ACC112 (cell line): ENCODE results near the gene RELN.

Experiments
- H2AFZ ChIP-seq: fragments of 200-600 bp; sonication (generic); one replicate; pipeline ENCODE4 v1.6.0; 2017; ENCODE audit warnings: antibody characterized with exemption, low read length; ENCODE audit not compliant: unreplicated experiment
- H3K27ac ChIP-seq: fragments of 200-600 bp; sonication (generic); 2 replicates; pipeline ENCODE4 v1.5.1; 2014; ENCODE audit warnings: low read depth, mild to moderate bottlenecking, antibody characterized with exemption, low read length, moderate library complexity
- H3K27me3 ChIP-seq: fragments of 200-600 bp; sonication (generic); 2 replicates; pipeline ENCODE4 v1.6.1; 2014; ENCODE audit warnings: mild to moderate bottlenecking, antibody characterized with exemption, low read length, moderate library complexity, mixed read lengths; ENCODE audit not compliant: insufficient read depth
- H3K36me3 ChIP-seq: fragments of 200-600 bp; sonication (generic); 2 replicates; pipeline ENCODE4 v1.6.1; 2016; ENCODE audit warnings: mild to moderate bottlenecking, antibody characterized with exemption, low read length, moderate library complexity, mixed read lengths; ENCODE audit not compliant: insufficient read depth
- H3K4me1 ChIP-seq: fragments of 200-600 bp; sonication (generic); one replicate; pipeline ENCODE4 v1.6.1; 2016; ENCODE audit warnings: low read length, mixed read lengths; ENCODE audit not compliant: insufficient read depth, unreplicated experiment, control insufficient read depth
- H3K4me3 ChIP-seq: fragments of 200-600 bp; sonication (generic); 2 replicates; pipeline ENCODE4 v1.5.1; 2014; ENCODE audit warnings: mild to moderate bottlenecking, low read depth, low read length
- H3K79me2 ChIP-seq: fragments of 200-600 bp; sonication (generic); one replicate; pipeline ENCODE4 v1.6.0; 2016; ENCODE audit warnings: low read length; ENCODE audit not compliant: control insufficient read depth, unreplicated experiment, insufficient read depth

RELN gene

GRCh38 chr7:103541947-103542346 is 447.5 kb downstream of the RELN start:
- H2AFZ ChIP-seq = no peak overlapping the region
- no peaks in the 10 kb centered on the region for H3K36me3 ChIP-seq
- H3K4me3 ChIP-seq = no peak overlapping the region
- no peaks in the 10 kb centered on the region for H3K79me2 ChIP-seq
- H3K4me1 ChIP-seq = peaks cover 3% of the 10 kb centered on the region
- no peak overlapping the region for H3K27ac ChIP-seq
- no peaks in the 10 kb centered on the region for H3K27me3 ChIP-seq

- H3K79me2 ChIP-seq = no peaks in the 10 kb centered on the region
- no peak overlapping the region for H3K27ac ChIP-seq
- H3K4me3 ChIP-seq = no peak overlapping the region
- H3K4me1 ChIP-seq = peaks cover 3% of the 10 kb centered on the region
- no peaks in the 10 kb centered on the region for H3K27me3 ChIP-seq
- H2AFZ ChIP-seq = no peak overlapping the region
- H3K36me3 ChIP-seq = no peaks in the 10 kb centered on the region
These were observed 448.4 kb downstream of the RELN start for GRCh38 chr7:103541026-103541425.

- H3K4me1 ChIP-seq = peaks cover 3% of the 10 kb centered on the region
- no peak overlapping the region for H3K27ac ChIP-seq
- H3K27me3 ChIP-seq = no peaks in the 10 kb centered on the region
- no peak overlapping the region for H2AFZ ChIP-seq
- no peaks in the 10 kb centered on the region for H3K36me3 ChIP-seq
- H3K4me3 ChIP-seq = no peak overlapping the region
- H3K79me2 ChIP-seq = no peaks in the 10 kb centered on the region
These were observed 449.1 kb downstream of the RELN start for GRCh38 chr7:103540338-103540737.

- no peak overlapping the region for H3K27ac ChIP-seq
- H3K4me1 ChIP-seq = peaks cover 3% of the 10 kb centered on the region
- no peaks in the 10 kb centered on the region for H3K79me2 ChIP-seq
- no peaks in the 10 kb centered on the region for H3K36me3 ChIP-seq
- no peaks in the 10 kb centered on the region for H3K27me3 ChIP-seq
- H2AFZ ChIP-seq = no peak overlapping the region
- no peak overlapping the region for H3K4me3 ChIP-seq
These were observed 449.6 kb downstream of the RELN start for GRCh38 chr7:103539875-103540274.

DNA sequence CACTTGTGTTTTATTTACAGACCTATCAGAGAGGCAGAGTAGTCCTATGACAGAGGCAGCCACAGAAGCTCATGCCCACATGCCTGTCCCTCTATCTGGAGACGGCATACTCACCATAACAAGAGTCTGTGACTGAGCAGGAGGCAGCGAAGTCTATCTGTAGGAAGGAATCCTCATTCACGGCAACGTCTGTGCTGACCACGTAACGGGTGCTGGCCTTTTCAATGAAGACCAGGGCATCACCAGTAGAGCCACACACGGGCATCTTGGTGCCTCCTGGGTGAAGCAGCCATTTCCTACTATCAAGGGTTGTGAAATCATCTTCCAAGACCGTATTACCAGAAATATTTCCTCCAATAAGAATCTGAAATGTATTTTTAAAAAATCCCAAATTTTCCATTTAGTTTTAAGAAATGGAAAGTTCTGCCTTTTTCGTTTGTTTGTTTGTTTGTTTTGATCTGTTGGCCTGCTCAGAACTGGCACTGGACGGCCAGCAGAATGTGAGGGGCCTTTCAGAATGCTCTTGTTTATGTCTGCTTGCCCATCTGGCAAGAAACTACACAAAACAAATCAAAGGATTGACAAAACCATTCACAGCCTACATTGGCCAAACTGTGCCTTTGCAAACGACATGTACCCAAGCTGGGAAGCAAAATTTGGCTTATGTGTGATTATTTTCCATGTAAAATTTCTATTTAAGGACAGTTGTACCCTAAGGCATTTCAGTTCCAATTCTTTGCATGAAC is 450.3 kb downstream of the RELN start:
- Histone ChIP-seq H3K79me2 (no peaks in the 10 kb centered on the region), H3K27me3 (no peaks in the 10 kb centered on the region), H3K4me1 (peaks cover 3% of the 10 kb centered on the region), H2AFZ (no peak overlapping the region), H3K27ac (no peak overlapping the region), H3K4me3 (no peak overlapping the region), H3K36me3 (no peaks in the 10 kb centered on the region)

DNA sequence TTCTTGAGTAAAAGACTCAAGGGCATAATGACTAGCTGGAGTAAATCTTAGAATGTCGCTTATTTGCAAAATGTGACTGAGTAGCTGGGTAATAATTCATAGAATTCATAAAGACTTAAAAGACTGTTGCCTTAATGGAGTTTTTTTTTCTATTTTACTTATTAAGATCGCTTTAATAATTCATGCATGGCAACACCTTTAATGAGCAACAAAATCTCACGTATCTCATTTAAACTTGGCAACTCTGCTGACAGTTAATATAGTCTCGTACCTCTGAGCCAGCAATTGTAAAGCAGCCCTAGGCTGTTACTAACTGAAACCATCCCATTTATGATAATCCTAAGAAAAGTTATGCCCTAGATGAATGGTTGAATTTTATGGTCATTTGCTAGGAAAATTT is 455.7 kb downstream of the RELN start:
- Histone ChIP-seq H3K4me1 (no peaks in the 10 kb centered on the region), H2AFZ (no peak overlapping the region), H3K36me3 (no peaks in the 10 kb centered on the region), H3K4me3 (no peak overlapping the region), H3K27ac (no peak overlapping the region), H3K79me2 (no peaks in the 10 kb centered on the region), H3K27me3 (no peaks in the 10 kb centered on the region)

DNA sequence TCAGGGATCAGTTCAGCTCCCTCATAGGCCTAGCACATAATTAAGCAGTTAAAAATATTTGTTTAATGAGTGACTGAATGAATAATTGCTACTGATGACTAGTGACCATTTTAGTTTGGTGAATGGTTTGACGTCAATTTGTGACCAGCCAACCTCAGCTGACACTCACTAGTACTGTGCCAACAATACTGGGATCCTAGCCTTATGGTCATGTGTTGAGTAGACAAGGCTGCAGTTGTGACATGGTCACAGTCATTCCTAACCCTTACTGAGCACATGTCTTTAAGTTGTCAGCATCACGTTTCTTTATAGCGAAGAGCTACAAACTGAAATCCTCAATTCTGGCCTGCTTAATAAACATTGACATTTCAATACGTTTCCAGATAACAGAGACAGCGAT is 456.5 kb downstream of the RELN start:
- H3K36me3 ChIP-seq = no peaks in the 10 kb centered on the region
- no peaks in the 10 kb centered on the region for H3K79me2 ChIP-seq
- H2AFZ ChIP-seq = no peak overlapping the region
- no peak overlapping the region for H3K27ac ChIP-seq
- no peak overlapping the region for H3K4me3 ChIP-seq
- no peaks in the 10 kb centered on the region for H3K27me3 ChIP-seq
- H3K4me1 ChIP-seq = no peaks in the 10 kb centered on the region

DNA sequence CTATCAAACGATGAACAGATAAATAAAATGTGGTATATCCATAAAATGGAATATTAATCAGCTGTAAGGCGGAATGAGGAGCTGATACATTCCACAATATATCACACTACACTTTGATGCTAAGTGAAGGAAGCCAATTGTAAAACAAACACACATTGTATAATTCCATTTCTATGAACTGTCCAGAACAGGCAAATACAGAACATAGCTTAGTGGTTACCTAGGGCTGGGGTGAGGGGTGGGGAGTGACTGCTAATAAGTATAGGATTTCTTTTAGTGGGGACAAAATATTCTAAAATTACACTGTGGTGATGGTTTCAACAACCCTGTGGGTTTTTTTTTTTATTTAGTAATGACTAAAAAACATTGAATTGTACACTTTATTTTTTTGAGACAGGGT is 461.3 kb downstream of the RELN start:
- no peak overlapping the region for H3K27ac ChIP-seq
- H3K36me3 ChIP-seq = no peaks in the 10 kb centered on the region
- H3K4me3 ChIP-seq = no peak overlapping the region
- H3K27me3 ChIP-seq = no peaks in the 10 kb centered on the region
- H2AFZ ChIP-seq = no peak overlapping the region
- H3K4me1 ChIP-seq = no peaks in the 10 kb centered on the region
- no peaks in the 10 kb centered on the region for H3K79me2 ChIP-seq

GRCh38 chr7:103525937-103526336 is 463.5 kb downstream of the RELN start:
- Histone ChIP-seq H3K79me2 (no peaks in the 10 kb centered on the region), H3K36me3 (no peaks in the 10 kb centered on the region), H3K4me1 (no peaks in the 10 kb centered on the region), H2AFZ (no peak overlapping the region), H3K27me3 (no peaks in the 10 kb centered on the region), H3K4me3 (no peak overlapping the region), H3K27ac (no peak overlapping the region)

GRCh38 chr7:103524042-103524907 is 465.2 kb downstream of the RELN start:
- Histone ChIP-seq H3K79me2 (no peaks in the 10 kb centered on the region), H3K4me3 (no peak overlapping the region), H3K4me1 (no peaks in the 10 kb centered on the region), H3K36me3 (no peaks in the 10 kb centered on the region), H2AFZ (no peak overlapping the region), H3K27ac (no peak overlapping the region), H3K27me3 (no peaks in the 10 kb centered on the region)

GRCh38 chr7:103521937-103522336 is 467.5 kb downstream of the RELN start:
- Histone ChIP-seq H3K79me2 (no peaks in the 10 kb centered on the region), H3K4me1 (no peaks in the 10 kb centered on the region), H3K27ac (no peak overlapping the region), H3K36me3 (no peaks in the 10 kb centered on the region), H3K27me3 (no peaks in the 10 kb centered on the region), H3K4me3 (no peak overlapping the region), H2AFZ (no peak overlapping the region)
